ENCODE results near the gene NRL.

Gene NRL

DNA sequence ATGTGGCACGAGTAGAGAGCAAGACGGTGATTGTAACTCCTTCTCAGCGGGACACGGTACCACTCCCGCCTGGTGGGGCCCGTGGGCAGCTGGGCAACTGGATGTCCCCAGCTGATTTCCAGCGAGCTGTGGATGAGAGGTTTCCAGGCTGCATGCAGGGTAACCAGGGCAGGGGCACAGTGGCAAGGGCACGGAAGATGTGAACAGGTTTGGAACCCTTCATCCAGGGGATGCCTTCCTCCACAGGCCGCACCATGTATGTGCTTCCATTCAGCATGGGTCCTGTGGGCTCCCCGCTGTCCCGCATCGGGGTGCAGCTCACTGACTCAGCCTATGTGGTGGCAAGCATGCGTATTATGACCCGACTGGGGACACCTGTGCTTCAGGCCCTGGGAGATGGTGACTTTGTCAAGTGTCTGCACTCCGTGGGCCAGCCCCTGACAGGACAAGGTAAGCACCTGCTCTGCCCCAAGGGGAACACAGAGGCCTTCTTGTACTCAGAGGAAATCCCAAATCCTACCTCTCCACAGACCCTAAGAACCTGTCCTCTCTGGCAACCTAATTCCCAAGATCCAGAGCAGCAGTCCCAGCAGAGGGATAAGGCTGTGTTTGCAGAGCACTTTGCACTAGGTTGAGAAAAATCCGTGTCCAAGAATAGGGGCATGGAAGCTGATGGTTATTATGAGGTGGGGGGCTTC, 16.4 kb downstream of the NRL start:
- no peak for DNase-seq

DNA sequence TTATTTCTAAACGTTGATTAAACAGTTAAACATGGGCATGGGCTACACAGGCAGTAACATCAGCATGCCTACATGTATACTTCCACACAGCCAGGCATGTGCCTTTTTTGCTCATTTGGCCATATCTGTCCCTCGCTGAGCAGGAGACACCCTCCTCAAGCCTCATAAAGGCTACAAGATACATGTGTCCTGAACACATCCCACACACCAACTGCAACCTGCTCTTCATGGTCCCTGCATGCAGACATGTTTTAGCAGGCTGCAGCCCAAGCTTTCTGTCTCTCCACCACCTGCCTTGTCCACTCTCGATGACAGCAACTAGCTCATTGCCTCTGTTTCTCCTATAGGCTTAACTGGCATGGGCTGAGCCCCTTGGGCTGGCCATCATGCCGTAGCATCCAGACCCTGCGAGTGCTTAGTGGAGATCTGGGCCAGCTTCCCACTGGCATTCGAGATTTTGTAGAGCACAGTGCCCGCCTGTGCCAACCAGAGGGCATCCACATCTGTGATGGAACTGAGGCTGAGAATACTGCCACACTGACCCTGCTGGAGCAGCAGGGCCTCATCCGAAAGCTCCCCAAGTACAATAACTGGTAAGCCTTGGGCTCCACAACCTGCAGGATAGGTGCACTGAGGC, 18.1 kb downstream of the NRL start:
- DNase-seq: no peak

DNA sequence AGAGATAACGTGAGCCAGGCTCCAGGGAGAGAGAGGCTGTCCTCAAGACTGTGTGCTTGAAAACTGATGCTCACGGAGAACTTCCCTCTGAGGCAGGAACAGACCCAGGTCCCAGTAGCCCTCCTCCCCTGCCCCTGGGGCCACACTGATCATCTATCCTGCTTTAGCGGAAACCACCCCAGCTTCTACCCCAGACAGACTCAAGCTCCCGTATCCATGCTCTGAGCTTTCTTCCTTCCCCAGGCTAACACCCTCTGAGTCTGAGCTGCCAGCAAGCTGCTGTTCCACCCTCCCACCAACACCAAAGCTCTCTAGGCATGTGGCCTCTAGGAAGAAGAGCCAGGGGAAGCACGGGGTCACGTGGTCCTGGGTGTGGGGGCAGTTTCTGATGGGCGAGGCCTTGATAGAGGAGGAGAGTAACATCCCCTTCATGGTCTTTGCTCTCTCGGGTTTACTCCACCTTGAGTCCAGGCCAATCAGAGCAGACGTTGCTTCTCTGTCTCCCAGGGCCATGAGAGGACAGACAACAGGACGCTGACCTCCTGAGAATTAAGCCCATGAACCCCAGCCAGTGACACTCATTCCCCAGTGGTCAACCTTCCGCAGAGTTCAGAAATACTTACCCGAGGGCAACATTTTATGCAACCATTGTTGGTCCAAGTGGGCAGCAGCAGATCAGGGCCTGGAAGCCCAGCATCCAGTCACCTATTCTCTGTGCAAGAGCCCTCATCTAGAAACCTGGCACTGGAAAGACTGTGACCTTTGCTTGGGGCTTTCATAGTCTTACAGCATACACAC, 19.3 kb downstream of the NRL start:
- DNase-seq: no peak

DNA sequence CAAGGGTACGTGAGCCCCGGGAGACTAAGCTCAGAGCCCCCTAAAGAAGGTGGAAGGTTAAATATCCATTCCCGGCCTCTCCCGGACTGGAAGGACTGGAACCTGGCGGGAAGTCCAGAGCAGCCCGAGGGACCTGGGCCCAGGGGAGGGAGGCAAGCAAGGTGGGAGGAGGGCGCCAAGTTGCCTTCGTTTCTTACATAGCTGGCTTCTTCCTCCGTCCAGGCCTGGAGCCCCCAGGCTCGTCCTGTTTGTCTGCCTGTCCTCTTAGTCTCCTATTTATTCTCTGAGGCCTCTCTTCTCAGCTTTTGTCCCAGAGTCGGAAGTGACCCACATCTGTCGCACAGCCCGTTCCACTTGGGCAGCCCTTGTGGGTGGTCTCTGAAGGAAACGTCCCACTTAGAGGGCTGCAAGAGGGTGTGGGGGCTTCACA, 19.9 kb downstream of the NRL start:
- no peak for DNase-seq

DNA sequence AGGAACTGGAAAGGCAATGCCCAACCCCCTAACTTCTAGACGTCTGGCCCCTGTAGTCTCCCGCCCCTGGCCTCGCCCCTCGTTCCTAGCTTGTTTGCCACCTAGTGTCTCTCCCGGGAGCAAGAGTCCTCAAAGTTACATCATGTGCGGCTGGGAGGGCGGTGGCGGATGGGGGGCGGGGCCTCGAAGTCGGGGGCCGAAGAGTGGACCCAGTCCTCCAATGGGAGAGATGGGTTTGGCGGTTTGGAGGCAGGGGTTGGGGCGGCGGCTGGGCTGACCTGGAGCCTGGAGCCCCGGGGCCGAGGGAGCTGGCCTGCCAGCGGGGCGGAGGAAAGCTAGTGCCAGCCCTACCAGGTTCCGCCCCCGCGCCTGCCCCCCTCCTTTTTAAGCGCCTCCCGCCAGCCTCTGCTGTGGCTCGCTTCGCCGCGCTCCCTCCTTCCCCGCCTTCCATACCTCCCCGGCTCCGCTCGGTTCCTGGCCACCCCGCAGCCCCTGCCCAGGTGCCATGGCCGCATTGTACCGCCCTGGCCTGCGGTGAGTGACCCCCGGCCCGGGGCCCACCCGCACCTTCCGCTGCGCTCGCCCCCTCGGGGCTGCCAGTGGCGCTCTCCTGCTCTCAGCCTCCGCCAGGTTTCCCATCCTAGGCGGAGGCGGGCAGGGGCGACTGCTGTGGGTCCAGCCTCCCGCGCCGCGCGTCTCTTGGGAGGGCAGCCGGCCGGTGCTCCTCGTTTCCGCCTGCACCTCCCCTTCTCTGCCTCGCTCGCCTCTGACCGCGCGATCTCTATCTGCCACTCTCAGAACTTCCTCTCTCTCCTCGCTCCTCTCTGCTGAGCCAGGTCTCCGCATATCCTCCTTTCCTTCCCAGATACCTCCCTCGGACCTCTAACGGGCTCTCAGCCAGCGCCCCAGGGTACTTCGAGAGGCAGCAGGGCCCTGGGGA, 20.6 kb downstream of the NRL start, which contains the start of gene PCK2:
PCK2 (plus strand) TSS at position 411 of the 940 bp plus-strand sequence; CDS start at position 506, 95 bp downstream.
- DNase-seq: peak; percentile 84

DNA sequence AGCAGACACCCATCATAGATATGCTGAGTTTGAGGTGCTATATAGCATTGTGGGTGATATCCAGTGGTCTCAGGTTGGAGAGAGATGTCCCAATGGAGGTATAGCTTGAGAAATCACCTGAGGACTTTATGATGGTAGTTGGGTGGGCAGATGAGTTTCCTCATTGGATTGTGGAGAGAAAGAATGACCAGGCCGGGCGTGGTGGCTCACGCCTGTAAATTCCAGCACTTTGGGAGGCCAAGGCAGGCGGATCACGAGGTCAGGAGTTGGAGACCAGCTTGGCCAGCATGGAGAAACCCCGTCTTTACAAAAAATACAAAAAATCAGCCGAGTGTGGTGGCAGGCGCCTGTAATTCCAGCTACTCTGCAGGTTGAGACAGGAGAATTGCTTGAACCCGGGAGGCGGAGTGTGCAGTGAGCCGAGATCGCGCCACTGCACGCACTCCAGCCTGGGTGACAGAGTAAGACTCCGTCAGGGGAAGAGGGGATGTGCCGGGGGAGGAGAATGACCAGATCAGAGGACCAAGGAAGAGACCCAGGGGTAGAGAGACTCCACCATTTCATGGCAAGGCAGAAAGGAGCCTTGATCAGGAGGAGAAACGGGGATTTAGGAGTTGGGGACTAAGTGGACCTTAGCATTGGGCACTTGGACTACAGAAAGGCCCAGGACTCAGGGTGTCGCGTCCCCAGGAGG, 21.4 kb downstream of the NRL start:
- DNase-seq: no peak

DNA sequence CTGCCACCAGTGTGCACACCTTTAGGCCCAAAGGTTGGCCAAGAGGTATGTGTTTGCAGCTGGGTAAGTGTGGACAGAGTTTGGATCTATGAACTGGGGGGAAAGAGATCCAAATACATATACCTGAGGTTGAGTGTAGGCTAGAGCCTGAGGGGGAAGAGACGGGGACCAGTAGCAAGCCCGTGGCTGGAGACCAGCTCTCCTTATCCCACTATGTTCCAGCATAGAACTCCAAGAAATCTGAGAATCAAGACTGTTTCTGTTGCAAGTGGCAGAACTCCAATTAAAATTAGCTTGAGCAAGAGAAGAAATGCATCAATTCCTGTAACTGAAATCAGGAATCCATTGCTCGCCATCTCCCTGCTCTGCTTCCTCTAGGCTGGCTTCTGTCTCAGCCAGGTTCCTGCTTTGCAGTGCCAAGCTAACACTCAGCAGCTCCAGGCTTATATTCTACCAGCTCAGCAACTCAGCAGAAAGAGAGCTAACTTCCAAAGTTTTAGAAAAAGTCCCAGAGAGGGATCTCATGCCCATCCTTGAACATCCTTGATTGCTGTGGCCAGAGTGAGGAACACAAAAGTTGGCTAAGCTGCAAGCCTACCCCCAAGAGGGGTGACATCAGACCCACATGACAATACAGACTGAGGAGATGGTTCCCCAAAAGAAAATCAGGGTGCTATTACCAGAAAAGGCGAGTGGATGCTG, 22.1 kb downstream of the NRL start:
- DNase-seq: no peak

- no peak for DNase-seq
Measured at GRCh38 chr14:24092110-24092504, 22.6 kb downstream of the NRL start.

- DNase-seq: no peak
Measured at GRCh38 chr14:24089890-24090289, 24.9 kb downstream of the NRL start.

- no peak for DNase-seq
Measured at GRCh38 chr14:24088095-24088494, 26.7 kb downstream of the NRL start.

DNA sequence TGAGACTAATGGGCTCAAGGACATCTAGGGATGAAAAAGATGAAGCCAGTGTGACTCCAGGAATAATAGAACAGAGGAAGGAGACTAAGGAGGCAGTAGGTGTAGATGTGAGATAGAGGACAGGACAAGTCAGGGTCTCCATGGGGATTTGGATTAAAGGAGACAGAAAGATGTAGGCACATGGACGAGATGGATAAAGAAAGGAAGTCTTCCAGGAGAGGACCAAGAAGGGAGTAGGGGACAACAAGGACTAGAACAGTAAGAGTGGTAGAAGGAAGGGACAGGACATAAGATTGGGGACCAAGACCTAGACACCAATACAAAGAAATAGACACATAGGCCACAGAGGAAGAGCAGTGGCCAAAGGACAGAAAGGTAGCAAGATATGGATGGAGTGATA, 27.7 kb downstream of the NRL start:
- no peak for DNase-seq

DNA sequence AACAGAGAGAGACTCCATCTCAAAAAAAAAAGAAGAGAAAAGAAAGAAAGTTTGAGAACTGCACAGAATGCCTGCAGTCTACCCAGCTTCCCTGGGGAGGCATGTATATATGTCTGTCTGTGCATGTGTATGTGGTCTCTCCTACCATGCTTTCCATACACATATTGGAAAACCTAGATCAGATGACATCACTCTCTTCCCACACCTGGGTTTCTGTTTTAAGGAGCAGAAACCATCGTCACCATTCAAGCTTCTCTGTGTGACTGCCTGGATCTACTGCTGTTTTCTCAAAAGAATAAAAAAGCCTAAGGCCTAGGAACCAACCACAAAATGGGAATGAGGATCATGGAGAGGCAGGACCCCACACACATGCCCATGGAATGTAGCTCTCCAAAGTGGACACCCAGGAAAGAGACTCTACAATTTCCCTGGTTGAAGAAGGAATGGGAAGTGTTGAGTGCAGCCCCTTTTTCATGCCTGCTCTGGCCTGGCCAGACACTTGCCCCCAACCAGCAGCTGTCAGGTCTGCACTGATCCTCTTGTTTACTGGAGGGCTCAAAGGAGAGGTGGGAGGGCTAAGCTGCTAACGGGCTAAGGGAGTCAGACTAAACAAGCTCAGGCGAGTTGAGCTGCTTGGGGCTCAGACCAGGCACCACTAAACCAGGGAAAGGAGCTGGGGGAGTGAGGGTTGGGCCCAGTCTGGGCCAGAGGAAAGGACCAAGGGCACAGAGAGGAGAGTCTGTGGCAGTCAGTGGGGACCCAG, 28.4 kb downstream of the NRL start:
- DNase-seq: no peak

DNA sequence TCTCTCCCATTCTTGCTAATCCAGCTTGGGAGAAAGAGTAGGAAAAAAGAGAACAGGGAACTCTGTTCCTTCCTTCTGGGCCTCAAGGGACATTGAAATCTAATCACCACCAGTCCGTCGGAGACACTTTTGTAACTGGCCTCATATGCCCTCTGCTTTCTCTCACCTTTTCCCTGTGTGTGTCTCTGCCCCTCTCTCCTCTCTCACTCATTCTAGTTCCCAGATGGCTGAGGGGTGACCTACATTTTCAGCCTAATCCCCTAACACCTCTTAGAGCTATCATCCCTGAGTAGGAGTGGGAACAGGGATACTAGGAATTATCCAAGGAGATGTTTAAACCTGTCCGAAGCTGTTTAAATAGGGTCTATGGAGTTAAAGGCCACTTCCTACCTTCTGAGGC, 29.5 kb downstream of the NRL start:
- no peak for DNase-seq

GRCh38 chr14:24084440-24084839, 30.3 kb downstream of the NRL start:
- DNase-seq: no peak

DNA sequence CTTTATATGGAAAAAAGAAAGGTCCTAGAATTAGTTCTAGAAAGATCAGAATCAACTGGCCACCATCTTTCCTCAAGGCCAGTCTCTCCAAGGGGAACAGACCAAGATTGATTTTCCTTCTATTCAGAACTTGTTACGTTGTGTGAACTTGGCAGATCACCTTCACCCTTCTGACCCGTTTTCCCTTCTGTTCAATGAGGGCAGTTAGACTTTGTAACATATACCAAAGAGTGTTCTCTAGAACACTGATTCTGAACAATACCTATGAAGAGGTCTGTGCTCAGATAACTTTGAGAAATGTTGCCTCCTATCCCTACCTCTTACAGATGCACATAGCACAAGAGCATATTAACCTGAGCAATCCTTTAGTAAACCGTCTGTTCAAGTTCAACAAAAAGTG, 31.3 kb downstream of the NRL start:
- no peak for DNase-seq

- no peak for DNase-seq
Measured at GRCh38 chr14:24082411-24083080, 32.2 kb downstream of the NRL start.

GRCh38 chr14:24081739-24082211, 33.0 kb downstream of the NRL start:
- DNase-seq: no peak

- DNase-seq: peak; percentile 50
Measured at GRCh38 chr14:24080888-24081738, 33.6 kb downstream of the NRL start.

GRCh38 chr14:24080142-24080530, 34.6 kb downstream of the NRL start:
- DNase-seq: no peak

All from NCI-H748 treated with DMSO at 0.1 percent for 48 hours (cell line).